ENCODE measurements around the gene ANKRD1.
"Not testable (repeated sequence)": the region's sequence is repeated elsewhere in the genome, so short reads cannot be mapped to it uniquely, and the experiment has no call there.

The ANKRD1 gene

GRCh38 chr10:90912174-90912573 lies 8.7 kb downstream of the ANKRD1 start:
- DNase-seq: no peak

GRCh38 chr10:90911133-90912051 lies 9.5 kb downstream of the ANKRD1 start:
- no peak for DNase-seq

GRCh38 chr10:90906596-90906995 lies 14.3 kb downstream of the ANKRD1 start:
- no peak for DNase-seq

GRCh38 chr10:90905925-90906324 lies 15.0 kb downstream of the ANKRD1 start:
- DNase-seq: no peak

GRCh38 chr10:90896916-90897315 lies 24.0 kb downstream of the ANKRD1 start:
- not testable (repeated sequence) for DNase-seq

- DNase-seq: no peak
These were observed 27.7 kb downstream of the ANKRD1 start for GRCh38 chr10:90893190-90893589.

GRCh38 chr10:90890347-90890746 lies 30.5 kb downstream of the ANKRD1 start:
- no peak for DNase-seq

GRCh38 chr10:90889636-90890035 lies 31.3 kb downstream of the ANKRD1 start:
- no peak for DNase-seq

- DNase-seq: no peak
These were observed 32.5 kb downstream of the ANKRD1 start for GRCh38 chr10:90888387-90888786.

GRCh38 chr10:90887555-90887954 lies 33.3 kb downstream of the ANKRD1 start:
- DNase-seq: no peak

- DNase-seq: no peak
These were observed 35.7 kb downstream of the ANKRD1 start for GRCh38 chr10:90885176-90885575.

- no peak for DNase-seq
These were observed 36.5 kb downstream of the ANKRD1 start for GRCh38 chr10:90884431-90884830.

- DNase-seq: not testable (repeated sequence)
These were observed 40.7 kb downstream of the ANKRD1 start for GRCh38 chr10:90880059-90880719.

GRCh38 chr10:90879062-90879461 lies 41.8 kb downstream of the ANKRD1 start:
- DNase-seq: no peak

GRCh38 chr10:90872648-90873020 lies 48.3 kb downstream of the ANKRD1 start:
- DNase-seq: no peak

- DNase-seq: peak in 1 of 2 experiments; percentile 69
These were observed 48.9 kb downstream of the ANKRD1 start, which contains the start of gene RPP30 for GRCh38 chr10:90871766-90872647. Gene RPP30 (plus strand): TSS chr10:90871974. CDS start chr10:90871987, 13 bp downstream.

GRCh38 chr10:90871279-90871765 lies 49.6 kb downstream of the ANKRD1 start:
- DNase-seq: peak in 1 of 2 experiments; percentile 15

- DNase-seq: no peak
These were observed 54.8 kb downstream of the ANKRD1 start for GRCh38 chr10:90866050-90866598.

- no peak for DNase-seq
These were observed 55.5 kb downstream of the ANKRD1 start for GRCh38 chr10:90865401-90865800.

GRCh38 chr10:90862908-90863514 lies 57.9 kb downstream of the ANKRD1 start:
- no peak for DNase-seq
